Effector memory CD4-positive, alpha-beta T cell (primary cell): ENCODE data around the gene CUL9.

Source experiments
- DNase-seq, 3 donors: peaks; one replicate each; pipeline ENCODE4 v3.0.0-alpha.2; 2020
- H3K27ac ChIP-seq: 2 replicates; pipeline ENCODE4 v1.7.0; 2013; ENCODE audit warnings: mild to moderate bottlenecking, low read length, moderate library complexity; ENCODE audit not compliant: insufficient read depth, poor library complexity, severe bottlenecking
- H3K27me3 ChIP-seq: replicated peaks from 2 replicates; pipeline ENCODE4 v1.7.0; 2013; ENCODE audit warnings: mild to moderate bottlenecking, low read length; ENCODE audit not compliant: insufficient read depth, control insufficient read depth, poor library complexity, severe bottlenecking
- H3K36me3 ChIP-seq: 2 replicates; pipeline ENCODE4 v1.7.0; 2013; ENCODE audit warnings: mild to moderate bottlenecking, low read length, moderate library complexity; ENCODE audit not compliant: control insufficient read depth, insufficient read depth
- H3K4me1 ChIP-seq: 2 replicates; pipeline ENCODE4 v1.7.0; 2013; ENCODE audit warnings: low read length, mild to moderate bottlenecking; ENCODE audit not compliant: control insufficient read depth, insufficient read depth, poor library complexity, severe bottlenecking
- H3K4me3 ChIP-seq: 2 replicates; pipeline ENCODE4 v1.7.0; 2013; ENCODE audit warnings: low read length, low read depth, mild to moderate bottlenecking; ENCODE audit not compliant: insufficient read depth, poor library complexity, severe bottlenecking
- H3K9me3 ChIP-seq: 2 replicates; pipeline ENCODE4 v1.7.0; 2013; ENCODE audit warnings: mild to moderate bottlenecking, low read length, moderate library complexity; ENCODE audit not compliant: control insufficient read depth

The CUL9 gene

DNA sequence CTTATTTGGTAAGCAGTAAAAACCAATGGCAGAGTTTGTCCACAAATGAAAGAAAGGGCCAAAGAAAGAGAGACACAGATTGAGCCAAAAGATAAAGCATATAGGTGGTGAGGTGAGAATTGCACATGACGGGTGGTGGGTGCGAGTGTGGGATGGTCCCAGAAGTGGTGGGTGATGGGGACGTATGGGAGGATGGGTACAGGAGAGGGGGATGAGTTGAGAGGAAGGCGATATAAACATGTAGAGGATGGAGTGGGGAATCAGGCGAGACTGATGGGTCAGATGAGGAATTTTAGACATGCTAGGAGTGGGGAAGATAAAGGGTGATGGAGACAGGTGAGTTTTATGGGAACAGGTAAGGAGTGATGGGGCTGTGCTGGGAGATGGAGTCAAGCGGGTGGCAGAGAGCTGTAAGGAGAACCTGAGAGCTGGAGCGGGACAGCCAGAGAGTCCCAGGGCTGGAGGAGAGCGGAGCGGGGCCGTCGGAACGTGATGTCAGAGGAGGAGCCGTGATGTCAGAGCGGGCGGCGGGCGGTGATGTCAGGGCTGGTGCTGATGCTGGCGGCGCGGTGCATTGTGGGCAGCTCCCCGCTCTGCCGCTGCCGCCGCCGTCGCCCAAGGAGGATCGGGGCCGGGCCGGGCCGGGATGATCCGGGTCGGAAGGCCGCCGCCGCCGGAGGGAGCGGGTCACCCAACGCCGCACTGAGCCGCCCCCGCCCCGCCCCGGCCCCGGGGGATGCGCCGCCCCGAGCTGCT, 61.1 kb downstream of the CUL9 start, which contains the start of gene TTBK1:
TTBK1 (plus strand) TSS at position 574 of the 756 bp plus-strand sequence. CDS start 3,180 bp downstream, outside the sequence.
- no peaks in the 10 kb centered on the region for H3K9me3 ChIP-seq
- no peak within 1 kb of the TSS for H3K27ac ChIP-seq
- H3K27me3 ChIP-seq, result peaks cover 20% of the 10 kb centered on the region
- H3K4me3 ChIP-seq, result no peak within 1 kb of the TSS
- H3K36me3 ChIP-seq, result no peaks in the 10 kb centered on the region
- peak in 1 of 3 donors; percentile 29 for DNase-seq
- peaks cover 5% of the 10 kb centered on the region for H3K4me1 ChIP-seq

- H3K36me3 ChIP-seq, result no peaks in the 10 kb centered on the region
- peaks cover 20% of the 10 kb centered on the region for H3K27me3 ChIP-seq
- no peaks in the 10 kb centered on the region for H3K9me3 ChIP-seq
- no peak overlapping the region for H3K4me3 ChIP-seq
- H3K27ac ChIP-seq, result no peak overlapping the region
- no peak for DNase-seq
- peaks cover 5% of the 10 kb centered on the region for H3K4me1 ChIP-seq
These were observed 61.8 kb downstream of the CUL9 start for GRCh38 chr6:43243664-43244321.

- no peaks in the 10 kb centered on the region for H3K9me3 ChIP-seq
- H3K27ac ChIP-seq, result peak overlapping the region; percentile 63
- peaks cover 20% of the 10 kb centered on the region for H3K27me3 ChIP-seq
- peak overlapping the region; percentile 56 for H3K4me3 ChIP-seq
- no peaks in the 10 kb centered on the region for H3K36me3 ChIP-seq
- no peak for DNase-seq
- peaks cover 5% of the 10 kb centered on the region for H3K4me1 ChIP-seq
These were observed 64.5 kb downstream of the CUL9 start for GRCh38 chr6:43246301-43247113.

DNA sequence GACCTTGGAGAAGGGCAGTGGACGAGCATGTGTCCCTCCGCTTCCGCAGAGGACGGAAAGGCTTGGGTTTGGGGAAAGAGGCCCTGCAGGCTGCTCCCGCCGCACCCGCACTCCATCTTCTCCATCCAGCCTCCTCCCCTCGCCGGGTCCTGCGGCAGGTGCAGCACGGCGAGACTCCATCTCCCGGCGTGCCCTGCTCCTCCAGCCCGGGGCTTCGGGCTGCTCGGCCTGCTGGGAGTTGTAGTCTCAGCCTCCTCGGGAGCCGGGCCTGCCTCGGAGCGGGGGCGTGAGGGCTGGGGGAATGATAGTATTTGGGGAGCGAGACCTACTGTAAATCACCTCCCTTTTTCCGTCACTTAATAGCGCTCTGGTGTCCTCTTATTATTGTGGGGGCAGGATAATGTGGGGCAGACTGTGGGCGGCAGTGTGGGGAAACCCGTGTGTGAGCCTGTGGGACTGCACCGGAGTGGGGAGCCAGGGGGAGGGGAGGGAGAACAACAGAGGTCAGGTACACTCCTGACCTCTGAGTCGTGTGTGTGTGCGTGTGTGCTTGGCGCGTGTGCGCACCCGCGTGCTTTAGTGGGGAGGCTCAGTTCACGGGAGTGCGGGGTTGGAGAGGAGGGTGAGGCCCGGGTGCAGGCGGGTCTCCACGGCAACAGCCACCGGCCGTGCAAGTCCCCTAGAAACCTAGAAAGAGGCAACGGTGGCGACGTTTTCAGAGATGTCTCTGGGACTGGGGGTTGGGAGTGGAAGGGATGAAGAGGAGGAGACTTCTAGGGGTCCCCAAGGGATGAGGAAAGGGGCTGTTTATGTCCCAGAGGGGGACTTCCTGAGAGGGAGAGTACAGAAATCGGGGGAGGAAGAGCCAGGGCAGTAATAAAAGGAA, 65.4 kb downstream of the CUL9 start:
- peaks cover 5% of the 10 kb centered on the region for H3K4me1 ChIP-seq
- H3K36me3 ChIP-seq, result no peaks in the 10 kb centered on the region
- DNase-seq, result peak; percentile 52 to 67 (median 60)
- H3K27ac ChIP-seq, result peak overlapping the region; percentile 63
- no peaks in the 10 kb centered on the region for H3K9me3 ChIP-seq
- H3K27me3 ChIP-seq, result peaks cover 16% of the 10 kb centered on the region
- H3K4me3 ChIP-seq, result peak overlapping the region; percentile 56

DNA sequence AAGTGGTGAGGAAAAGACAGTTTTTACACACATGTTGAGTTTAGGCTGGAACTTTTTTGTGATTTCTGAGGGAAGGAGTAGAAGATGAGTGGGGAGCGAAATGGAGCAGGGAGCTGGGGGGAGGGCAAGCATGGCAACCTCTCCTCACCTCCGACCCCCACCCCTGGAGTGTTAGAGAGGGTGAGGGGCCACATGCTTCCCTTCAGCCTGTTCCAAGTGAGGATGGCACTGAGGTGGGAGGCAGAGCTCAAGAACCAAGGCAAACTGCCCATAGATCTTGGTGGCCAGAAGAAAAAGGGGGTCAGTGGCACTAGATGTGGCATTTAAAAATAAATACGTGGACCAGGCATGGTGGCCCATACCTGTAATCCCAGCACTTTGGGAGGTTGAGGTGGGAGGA, 66.1 kb downstream of the CUL9 start:
- DNase-seq, result no peak
- Histone ChIP-seq H3K27me3 (peaks cover 13% of the 10 kb centered on the region), H3K36me3 (no peaks in the 10 kb centered on the region), H3K4me1 (peaks cover 5% of the 10 kb centered on the region), H3K9me3 (no peaks in the 10 kb centered on the region), H3K4me3 (no peak overlapping the region), H3K27ac (no peak overlapping the region)

- no peaks in the 10 kb centered on the region for H3K9me3 ChIP-seq
- no peaks in the 10 kb centered on the region for H3K36me3 ChIP-seq
- peaks cover 5% of the 10 kb centered on the region for H3K4me1 ChIP-seq
- DNase-seq, result no peak
- H3K27me3 ChIP-seq, result peaks cover 10% of the 10 kb centered on the region
- no peak overlapping the region for H3K4me3 ChIP-seq
- H3K27ac ChIP-seq, result no peak overlapping the region
These were observed 66.8 kb downstream of the CUL9 start for GRCh38 chr6:43248791-43249190.

GRCh38 chr6:43250992-43251373, 69.0 kb downstream of the CUL9 start:
- H3K4me1 ChIP-seq, result peaks cover 5% of the 10 kb centered on the region
- no peaks in the 10 kb centered on the region for H3K27me3 ChIP-seq
- no peaks in the 10 kb centered on the region for H3K36me3 ChIP-seq
- H3K9me3 ChIP-seq, result no peaks in the 10 kb centered on the region
- no peak for DNase-seq
- H3K27ac ChIP-seq, result no peak overlapping the region
- no peak overlapping the region for H3K4me3 ChIP-seq

DNA sequence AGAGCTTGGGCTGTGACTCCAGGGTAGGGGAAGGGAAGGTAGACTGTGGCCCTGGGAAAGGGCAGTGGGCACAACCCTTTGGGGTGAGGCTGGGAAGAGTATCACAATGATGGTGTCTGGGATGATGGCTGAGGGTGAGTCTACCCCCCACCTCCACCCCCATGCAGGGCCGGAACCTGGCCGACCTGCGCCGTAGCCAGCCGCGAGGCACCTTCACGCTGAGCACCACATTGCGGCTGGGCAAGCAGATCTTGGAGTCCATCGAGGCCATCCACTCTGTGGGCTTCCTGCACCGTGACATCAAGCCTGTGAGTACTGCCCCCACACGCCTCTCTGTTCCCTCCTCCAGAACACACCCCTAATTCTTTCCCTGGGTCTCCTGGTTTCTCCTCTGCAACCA, 71.4 kb downstream of the CUL9 start:
- H3K36me3 ChIP-seq, result no peaks in the 10 kb centered on the region
- no peak overlapping the region for H3K27ac ChIP-seq
- H3K27me3 ChIP-seq, result no peaks in the 10 kb centered on the region
- H3K4me3 ChIP-seq, result no peak overlapping the region
- DNase-seq, result no peak
- H3K9me3 ChIP-seq, result no peaks in the 10 kb centered on the region
- no peaks in the 10 kb centered on the region for H3K4me1 ChIP-seq

DNA sequence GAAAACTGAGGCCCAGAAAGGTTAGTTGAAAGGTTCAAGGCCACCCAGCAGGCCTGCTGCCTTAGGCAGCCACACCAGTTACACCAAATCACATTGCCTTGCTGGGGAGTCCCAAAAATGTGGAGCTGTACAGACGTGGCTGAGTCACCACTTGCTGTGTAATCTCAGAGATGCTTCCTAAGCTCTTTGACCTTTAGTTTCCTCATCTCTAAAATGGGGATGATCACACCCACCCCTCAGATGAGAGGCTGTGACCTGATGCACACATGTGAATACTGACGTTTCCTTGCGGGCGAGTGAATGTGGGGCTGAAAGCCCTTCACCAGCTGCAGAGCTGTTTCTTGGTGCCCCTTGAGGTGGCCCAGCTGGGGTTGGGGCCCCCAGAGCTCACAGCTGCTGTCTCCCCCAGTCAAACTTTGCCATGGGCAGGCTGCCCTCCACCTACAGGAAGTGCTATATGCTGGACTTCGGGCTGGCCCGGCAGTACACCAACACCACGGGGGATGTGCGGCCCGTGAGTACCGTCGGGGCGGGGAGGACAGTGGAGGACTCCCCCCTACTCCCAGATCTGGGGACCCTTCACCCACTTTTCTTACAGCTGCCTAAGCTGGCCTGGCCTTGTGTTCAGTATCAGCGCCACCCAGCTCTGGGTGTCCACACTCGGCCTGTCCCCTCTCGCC, 72.3 kb downstream of the CUL9 start:
- H3K9me3 ChIP-seq, result no peaks in the 10 kb centered on the region
- H3K36me3 ChIP-seq, result no peaks in the 10 kb centered on the region
- H3K27me3 ChIP-seq, result no peaks in the 10 kb centered on the region
- no peak overlapping the region for H3K4me3 ChIP-seq
- H3K4me1 ChIP-seq, result no peaks in the 10 kb centered on the region
- no peak overlapping the region for H3K27ac ChIP-seq
- no peak for DNase-seq
